ENCODE results near the gene POPDC3. TPM values are rescaled to one million over a fixed set of nuclear protein-coding genes. Genes with fewer than 3 reads are reported as not detected.

POPDC3 gene
- total and polyA plus RNA-seq, 10 of the 15 experiments (the other 5 are each of a cell fraction or from before 2014, with no cell fraction given) = 1.6 TPM; not detected in 9

DNA sequence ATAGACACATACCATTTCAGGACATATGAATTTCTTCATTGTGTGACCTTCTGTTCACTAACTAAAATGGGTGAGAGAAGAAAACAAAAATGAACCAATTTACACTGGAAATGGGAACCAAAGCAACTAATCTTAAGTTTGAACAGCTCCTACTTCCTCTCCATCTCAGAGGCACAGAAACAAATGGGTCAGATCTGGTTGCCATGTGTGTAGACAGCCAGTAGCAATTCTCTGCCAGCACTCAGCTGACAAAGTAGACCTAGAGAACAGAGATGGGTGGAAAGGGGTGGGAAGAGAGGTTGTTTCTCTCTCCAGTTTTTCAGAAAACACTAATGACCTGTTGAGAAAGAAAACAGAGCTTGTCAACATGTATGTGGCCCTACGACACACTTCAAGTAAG, 14.3 kb upstream of the POPDC3 start:
- Histone ChIP-seq H3K36me3 (ENCODE audit: control insufficient read depth in 2 of 2, insufficient read depth in 2 of 2, low read length in 1 of 2) (no peaks in the 10 kb centered on the region), H3K27ac (ENCODE audit: control insufficient read depth, insufficient read depth) (no peak overlapping the region), H3K4me1 (ENCODE audit: control insufficient read depth, insufficient read depth, low read length) (no peaks in the 10 kb centered on the region), H4K20me1 (ENCODE audit: control insufficient read depth, insufficient read depth) (no peaks in the 10 kb centered on the region), H3K9ac (ENCODE audit: control insufficient read depth, insufficient read depth, low read length) (no peak overlapping the region), H3K4me3 (no peak overlapping the region), H3K27me3 (replicated peaks in 1 of 2; ENCODE audit: control insufficient read depth in 2 of 2, insufficient read depth in 2 of 2, low read length in 1 of 2) (no peaks in the 10 kb centered on the region; a peak in 1 of 4 replicates), H3K4me2 (ENCODE audit: control insufficient read depth, insufficient read depth) (no peak overlapping the region), H2AFZ (ENCODE audit: control insufficient read depth, low read depth, low read length) (no peak overlapping the region), H3K79me2 (ENCODE audit: control insufficient read depth, insufficient read depth, low read length) (no peaks in the 10 kb centered on the region), H3K9me3 (replicated peaks; ENCODE audit: control insufficient read depth, insufficient read depth, low read length) (no peaks in the 10 kb centered on the region; the same call in 2 of the 3 replicates)
- ATAC-seq = no peak
- WGBS (ENCODE audit: insufficient coverage, insufficient replicate concordance, low lambda C conversion rate, missing lambda C conversion rate) = 0% methylated on average over 1 of the region's 1 CpG
- in situ Hi-C loops (cut with MboI) (no loop called here), intact Hi-C loops (cut with micrococcal nuclease; ENCODE audit: unreplicated experiment) (no loop called here)
- TF ChIP-seq ELK1 (IDR thresholded peaks at IDR 0.05; ENCODE audit: low read depth, low read length) (no peak), CREB1 (IDR thresholded peaks at IDR 0.05; ENCODE audit: low read depth) (no peak), NFXL1 (IDR thresholded peaks at IDR 0.05; ENCODE audit: borderline replicate concordance) (no peak), FOS (IDR thresholded peaks at IDR 0.05; ENCODE audit: borderline replicate concordance, extremely low read depth, insufficient read length) (no peak), IRF3 (IDR thresholded peaks at IDR 0.05) (no peak)
- TF ChIP-seq, protein P1, sequence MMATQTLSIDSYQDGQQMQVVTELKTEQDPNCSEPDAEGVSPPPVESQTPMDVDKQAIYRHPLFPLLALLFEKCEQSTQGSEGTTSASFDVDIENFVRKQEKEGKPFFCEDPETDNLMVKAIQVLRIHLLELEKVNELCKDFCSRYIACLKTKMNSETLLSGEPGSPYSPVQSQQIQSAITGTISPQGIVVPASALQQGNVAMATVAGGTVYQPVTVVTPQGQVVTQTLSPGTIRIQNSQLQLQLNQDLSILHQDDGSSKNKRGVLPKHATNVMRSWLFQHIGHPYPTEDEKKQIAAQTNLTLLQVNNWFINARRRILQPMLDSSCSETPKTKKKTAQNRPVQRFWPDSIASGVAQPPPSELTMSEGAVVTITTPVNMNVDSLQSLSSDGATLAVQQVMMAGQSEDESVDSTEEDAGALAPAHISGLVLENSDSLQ (IDR thresholded peaks at IDR 0.05) = no peak
- ChIA-PET POLR2A (no interaction called here), SMC1A (ENCODE audit: uncharacterized antibody, unreplicated experiment) (interaction anchor here (0.6 to 1.0 kb wide), 2 partner anchors 239 to 297 kb away, joined by 3 read pairs; no protein-coding TSS in a partner anchor), RAD21 (ENCODE audit: unreplicated experiment) (no interaction called here), CTCF (interaction anchor here (1.0 kb wide), 1 partner anchor 106 kb away, joined by 3 read pairs; no protein-coding TSS in a partner anchor)
- no peak for FAIRE-seq
- BruUV-seq (replicated peaks) = no TSS peak
- DNase-seq (ENCODE audit: low read depth, low spot score) = no peak

All from GM12878 (cell line).